NCI-H2081 treated with DMSO at 0.1 percent for 48 hours (cell line): Measurements from ENCODE around the gene AKT2.

ENCODE experiments used
- DNase-seq: peaks from one replicate; lab custom pipeline; 2025; lab: John Stamatoyannopoulos, UW

The AKT2 gene

DNA sequence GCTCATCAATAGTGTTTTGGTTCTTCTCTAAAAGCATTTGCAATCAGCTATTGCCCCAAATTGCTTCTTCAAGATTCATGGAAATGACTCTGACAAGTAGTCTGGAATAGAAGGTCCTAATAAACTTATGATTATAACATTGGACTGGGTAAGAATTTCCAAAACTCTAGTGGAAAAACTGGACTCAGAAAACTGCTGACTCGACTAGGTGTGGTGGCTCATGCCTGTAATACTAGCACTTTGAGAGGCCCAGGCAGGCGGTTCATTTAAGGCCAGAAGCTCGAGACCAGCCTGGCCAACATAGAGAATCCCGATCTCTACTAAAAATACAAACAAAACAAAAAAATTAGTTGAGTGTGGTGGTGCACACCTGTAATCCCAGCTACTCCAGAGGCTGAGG, 15.5 kb upstream of the AKT2 start:
- DNase-seq, result no peak

DNA sequence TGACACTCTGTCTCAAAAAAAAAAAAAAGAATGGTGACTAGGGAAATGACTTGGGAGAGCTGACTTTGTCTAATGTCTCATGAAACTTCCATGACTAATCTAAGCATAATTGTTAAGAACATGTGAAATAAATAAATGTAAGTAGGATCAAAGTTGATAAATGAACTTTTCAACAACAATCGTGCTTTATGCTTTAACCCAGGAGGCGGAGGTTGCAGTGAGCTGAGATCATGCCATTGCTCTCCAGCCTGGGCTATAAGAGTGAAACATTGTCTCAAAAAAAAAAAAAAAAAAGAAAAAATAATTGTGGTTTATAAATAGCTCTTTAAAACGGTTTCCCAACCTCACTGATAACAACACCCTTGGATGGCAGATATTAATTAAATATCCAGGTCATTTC, 12.9 kb upstream of the AKT2 start:
- no peak for DNase-seq

DNA sequence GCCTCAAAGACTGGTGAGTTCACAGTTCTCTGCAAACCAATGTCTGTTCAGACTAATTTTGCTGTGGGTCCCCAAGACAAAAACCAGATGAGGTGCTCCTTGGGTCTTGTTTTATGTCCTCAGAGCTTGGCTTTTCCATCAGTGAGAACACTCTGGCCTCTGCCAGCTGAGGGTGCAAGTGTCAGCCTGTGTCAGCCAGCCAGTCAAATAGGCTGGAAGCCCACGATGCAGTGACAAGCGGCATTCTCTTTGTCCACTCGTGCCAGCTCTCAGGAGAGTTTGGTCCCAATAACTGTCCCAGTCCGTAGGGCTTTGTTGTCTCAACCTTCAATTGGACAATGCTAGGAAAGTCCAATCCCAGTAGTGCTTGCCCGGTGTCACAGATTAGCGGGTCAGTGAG, 9.4 kb upstream of the AKT2 start:
- no peak for DNase-seq

DNA sequence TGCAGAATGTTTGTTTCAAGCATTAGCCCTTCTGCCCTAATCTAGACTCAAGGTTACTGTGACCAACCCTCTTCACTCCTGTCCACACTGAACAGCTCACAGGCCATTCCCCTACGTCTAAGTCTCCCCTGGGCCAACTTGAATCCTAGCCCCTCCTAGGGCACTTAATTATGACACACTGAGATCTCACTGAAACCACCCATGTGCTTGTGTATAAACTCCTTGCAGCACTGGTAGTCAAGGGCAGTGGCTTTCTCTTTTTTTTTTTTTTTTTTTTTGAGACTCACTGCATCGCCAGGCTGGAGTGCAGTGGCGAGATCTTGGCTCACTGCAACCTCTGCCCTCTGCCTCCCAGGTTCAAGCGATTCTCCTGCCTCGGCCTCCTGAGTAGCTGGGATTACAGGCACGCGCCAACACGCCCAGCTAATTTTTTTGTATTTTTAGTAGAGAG, 1.9 kb upstream of the AKT2 start:
- no peak for DNase-seq

DNA sequence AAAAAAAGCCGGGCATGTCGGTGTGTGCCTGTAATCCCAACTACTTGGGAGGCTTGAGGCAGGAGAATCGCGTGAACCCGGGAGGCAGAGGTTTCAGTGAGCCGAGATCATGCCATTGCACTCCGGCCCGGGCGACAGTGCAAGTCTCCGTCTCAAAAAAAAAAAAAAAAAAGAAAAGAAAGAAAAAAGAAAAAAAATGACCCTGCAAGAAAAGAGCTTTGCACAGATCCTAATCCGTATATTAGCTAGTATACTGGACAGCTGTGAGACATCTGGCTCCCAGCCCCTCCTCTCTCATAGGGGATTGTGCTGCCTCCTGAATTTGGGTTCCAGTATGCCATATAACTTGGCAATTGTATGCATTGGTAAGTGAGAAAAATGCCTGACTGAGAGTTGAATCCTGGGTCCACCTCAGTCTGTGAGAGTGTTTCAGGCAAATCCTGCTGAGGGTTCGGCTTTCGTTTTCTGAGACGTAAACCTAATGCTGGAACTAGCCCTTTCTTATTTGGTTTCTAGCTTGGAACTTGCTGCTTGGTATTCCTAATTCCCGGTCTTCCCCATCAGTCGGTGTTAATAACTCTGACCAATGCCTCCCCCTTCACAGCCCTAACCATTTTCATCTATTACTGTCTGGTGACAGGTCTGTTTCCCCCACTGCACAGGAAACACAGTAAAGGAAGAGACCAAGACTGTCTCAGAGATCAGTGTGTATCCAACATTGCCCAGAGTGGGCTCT, 1.3 kb upstream of the AKT2 start:
- no peak for DNase-seq

DNA sequence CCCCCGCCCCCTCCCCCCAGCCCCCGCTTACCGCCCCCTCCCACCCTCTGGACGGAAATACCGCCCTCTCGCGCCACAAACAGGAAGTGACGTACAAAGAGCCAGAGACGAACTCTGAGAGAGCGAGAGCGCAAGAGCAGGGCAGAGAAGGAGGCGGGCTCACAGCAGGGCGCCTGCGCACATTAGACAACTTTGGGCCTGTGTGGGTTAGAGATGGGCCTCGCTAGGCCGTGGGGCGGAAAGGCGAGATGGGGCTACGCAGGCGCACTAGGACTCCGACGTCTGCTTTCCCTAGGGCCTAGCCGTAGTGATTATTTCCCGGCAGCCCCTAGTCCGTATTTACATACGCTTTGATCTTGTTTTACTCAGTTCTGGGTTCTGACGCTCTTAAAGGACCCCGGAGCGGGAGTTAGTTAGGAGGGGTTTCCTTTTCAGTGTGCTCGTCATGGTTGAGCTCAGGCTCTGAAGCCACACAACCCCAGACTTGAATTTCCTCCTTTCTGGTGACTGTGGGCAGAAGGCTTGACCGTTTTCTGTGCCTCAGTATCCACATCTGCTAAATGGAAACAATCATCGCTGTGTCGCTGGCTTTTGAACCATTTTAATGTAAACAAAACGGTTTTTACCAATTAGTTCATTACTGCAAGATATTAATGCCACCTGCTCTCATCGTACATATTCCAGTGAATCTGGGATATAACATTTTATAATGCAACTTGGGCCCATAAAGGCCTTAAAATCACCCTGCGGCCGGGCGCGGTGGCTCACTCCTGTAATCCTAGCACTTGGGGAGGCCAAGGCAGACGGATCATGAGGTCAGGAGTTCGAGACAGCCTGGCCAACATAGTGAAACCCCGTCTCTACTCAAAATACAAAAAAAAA, 449 bp upstream of the AKT2 start:
- peak; percentile 96 for DNase-seq

DNA sequence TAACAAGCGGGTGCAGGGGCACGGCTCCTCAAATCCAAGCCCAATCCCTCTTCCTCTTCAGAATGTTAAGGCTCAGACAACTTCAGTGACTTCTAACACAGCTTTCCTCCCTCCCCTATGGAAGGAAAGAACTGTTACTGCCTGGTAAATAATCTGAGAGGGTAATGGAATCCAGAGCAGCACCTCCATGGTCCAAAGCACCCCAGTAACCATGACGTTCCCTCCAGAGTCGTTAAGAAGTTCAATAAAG, 969 bp downstream of the AKT2 start:
- DNase-seq, result no peak

DNA sequence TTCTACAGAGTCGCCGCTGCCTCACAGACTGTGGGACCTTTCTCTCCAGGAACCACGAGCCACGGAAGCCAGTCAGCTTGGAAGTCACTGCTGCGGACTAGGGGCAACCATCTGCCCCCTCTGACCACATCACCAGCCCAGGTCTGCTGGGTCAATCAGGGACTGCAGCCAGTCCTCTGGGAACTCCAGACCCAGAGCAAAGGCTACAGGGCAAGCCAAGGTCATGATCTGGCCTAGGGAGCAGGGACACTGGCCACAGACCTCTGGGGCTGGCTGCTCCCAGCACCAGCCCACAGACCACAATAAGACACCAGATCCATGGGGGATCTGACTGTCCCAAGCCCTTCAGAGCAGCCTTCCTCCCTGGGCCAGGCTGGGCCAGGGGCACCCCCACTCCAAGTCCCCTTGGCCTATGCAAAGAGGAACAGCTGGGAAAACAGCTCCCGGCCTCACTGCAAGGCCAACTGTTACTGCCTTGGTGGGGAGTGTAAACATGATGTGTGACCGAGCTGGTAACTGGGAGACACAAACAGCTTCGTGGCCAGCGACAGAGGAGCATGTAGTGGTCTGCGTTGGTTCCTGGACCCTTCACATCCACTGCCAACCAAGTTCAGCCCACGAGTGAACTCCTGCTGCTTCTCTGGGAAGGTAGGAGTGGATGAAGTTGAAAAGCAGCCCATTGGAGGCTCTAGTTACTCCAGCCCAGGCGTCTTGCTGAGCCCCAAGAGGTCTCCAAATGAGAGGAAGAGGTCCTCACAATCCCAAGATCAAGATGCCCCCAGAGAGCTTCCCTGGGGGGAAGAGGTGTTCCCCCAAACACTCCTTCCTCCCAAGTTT, 1.5 kb downstream of the AKT2 start:
- DNase-seq, result no peak

DNA sequence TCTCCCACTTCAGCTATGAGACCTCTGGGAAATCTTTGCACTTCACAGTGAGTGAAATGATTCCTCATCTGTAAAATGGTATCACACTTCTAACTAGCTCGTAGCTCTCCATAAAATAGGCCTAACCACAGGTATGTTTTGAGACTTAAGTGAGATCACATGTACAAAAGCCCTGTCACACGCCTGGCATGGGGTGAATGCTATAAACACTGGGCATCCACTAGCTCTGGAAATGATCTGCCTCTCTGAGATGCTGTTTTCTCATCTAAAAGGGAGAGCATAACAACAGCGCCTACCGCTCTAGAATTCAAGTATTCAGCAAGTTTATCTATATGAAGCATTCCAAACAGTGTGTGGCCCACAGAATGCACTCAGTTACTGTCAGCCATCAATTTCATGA, 2.2 kb downstream of the AKT2 start:
- no peak for DNase-seq

DNA sequence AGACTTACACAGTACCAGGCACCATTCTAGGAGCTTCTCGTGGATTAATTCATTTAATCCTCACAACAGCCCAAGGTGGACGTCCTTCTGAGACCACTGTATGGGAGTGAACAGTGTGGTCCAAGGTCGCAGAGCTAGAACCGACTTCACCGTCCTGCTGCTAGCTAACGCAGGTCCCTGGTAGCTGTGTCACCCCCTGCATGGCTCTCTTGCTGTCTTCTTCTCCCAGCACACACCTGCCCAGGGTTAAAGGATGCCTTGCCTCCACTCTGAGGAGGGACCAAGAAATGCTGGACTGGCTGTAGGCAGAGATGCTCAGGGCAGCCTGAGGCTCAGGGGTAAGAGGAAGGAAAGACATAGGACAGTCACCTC, 3.0 kb downstream of the AKT2 start:
- no peak for DNase-seq

DNA sequence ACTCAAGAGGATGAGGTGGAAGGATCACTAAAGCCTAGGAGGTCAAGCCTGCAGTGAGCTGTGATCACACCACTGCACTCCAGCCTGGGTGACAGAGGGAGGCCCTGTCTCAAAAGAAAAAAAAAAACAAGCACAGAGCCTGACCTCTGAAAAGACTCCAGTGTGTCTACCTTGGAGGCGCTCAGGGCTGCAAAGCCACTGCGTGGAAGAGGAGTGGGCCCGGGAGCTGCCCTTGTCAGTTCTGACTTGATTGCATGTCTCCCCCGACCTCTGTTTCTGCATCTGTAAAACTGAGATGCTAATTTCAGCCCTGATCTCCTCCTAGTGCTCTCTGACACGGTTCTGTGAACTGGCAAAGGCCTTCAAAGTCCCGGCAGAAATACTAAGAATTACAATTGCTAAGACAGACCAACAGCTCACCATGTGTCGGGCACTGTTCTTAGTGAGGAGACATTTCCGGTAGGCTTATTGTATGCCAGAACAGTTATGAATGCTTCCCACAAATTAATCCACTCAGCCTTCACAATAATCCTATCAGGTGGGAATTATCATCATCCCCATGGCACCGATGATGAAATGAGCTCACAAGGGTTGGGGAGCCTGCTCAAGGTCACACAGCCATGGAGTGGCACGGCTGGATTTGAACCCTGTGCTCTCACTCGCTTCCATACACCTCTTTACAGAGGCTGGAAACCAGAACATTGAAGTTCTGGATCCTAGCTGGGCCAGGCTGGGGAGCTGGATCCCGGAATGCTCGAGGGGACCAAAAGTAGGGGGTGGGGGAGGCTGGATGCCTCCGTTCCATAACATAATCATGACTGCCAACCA, 3.5 kb downstream of the AKT2 start:
- DNase-seq, result no peak

DNA sequence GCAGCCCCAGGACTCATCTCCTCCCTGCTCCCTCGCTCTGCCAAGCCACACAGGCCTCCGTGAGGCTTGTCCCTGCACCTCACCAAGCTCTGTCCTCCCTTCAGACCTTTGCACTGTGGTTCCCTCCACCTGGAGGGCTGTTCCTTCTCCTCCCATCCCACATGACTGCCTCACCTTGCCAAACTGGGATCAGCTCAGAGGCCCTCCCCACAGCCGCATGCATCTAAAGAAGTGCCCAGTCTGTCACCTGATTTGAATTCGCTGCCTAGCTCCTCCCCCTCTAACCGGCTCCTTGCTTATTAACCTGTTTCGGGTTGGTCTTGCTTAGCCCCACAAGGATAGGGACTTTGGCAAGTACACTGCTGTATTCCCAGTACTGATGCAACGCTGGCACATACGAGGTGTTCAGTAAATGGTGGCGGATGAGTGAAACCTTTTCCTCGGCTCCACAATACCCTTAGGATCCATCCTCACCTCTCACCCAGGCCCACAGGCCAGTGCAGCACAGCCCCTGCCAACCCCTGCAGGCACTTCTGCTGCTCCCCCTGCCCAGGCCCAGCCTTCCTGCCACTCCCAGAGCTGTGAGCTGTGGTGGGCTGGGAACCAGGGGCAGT, 4.4 kb downstream of the AKT2 start:
- no peak for DNase-seq

DNA sequence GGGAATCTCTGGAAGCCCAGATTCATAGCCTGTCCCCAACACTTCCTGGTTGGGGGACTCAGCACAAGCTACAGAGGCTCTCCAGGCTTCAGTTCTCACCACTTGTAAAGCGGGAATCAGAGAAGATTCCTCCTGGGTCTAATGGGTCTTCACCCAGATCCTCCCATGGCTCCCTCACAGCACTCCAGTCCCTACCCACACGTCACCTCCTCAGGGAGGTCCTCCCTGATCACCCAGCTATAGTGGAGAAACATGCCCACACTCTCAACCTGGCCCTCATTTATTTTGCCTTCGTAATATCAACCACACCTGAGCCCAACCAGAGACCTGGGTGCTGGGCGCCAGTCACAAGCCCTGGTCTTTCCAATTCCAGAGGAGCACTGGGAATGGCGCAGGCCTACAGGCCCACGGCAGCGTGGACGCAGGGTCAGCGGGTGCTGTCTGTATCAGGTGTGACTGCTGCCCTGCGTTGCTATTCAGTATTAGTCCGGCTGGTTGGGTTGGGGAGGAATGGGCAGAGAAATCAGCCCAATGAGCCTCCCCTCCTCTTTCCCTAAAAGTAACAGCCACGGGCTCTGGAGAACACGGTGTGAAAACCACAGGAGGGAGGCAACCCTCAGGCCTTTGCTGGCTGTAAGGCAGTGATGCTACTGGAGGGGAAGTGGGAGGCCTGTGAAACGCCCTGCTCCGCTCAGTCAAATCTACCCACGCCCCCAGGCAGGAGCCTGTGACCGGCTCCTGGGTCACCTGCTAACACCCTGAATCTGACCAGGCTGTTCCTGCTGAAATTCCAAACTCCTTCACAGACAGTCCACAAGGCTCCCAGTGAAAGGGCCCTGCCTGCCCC, 5.2 kb downstream of the AKT2 start:
- DNase-seq, result no peak

DNA sequence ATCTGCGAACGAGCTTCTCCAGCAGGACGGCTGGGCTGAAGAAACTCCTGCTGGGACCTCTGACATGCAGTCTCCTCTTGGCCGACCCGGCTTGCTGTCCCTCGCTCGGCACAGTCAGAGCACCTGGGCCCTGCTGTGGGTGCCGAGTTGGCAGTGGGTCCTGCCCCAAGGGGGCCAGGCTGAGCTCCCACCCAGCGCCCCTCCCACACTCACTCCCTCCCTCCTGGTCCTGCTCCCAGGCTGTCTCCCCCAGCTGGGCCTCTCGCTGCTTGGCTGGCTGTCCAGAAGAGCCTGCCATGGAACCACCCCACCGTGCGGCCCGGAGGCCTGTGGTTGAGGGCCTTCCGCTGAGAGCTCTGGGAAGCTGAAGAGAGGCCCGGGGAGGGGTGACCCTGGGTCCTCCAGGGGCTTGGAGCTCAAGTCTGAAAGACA, 6.0 kb downstream of the AKT2 start:
- no peak for DNase-seq

DNA sequence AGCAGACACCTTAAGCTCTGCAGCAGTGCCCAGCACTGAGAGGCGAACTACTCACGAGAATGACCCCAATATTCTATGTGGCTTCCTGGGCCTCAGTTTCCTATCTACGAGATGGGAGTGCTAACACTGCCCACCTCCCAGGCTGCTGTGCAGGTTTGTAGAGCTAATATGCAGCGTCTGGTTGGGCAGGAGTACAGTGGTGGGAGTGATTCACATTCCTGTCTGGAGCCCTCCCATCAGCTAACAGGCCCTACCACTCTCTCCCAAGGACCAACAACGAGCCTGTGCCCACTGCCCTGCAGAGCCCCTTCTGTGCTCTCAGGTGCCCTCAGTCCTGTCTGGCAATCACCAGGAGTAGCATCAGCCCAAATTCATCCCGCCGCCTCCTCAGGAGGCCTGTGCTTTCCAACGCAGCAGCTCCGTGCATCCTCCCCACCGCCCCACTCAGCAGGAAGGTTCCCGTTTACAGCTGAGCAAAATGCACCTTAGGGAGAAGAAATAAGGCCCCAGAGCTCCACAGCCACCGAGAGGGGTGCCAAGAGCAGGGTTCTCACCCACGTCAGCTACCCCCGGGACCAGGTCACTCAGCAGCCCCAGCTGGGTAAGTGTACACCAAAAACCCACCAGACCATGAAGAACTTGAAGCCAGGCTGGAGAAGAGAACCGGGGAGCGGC, 6.6 kb downstream of the AKT2 start:
- no peak for DNase-seq

DNA sequence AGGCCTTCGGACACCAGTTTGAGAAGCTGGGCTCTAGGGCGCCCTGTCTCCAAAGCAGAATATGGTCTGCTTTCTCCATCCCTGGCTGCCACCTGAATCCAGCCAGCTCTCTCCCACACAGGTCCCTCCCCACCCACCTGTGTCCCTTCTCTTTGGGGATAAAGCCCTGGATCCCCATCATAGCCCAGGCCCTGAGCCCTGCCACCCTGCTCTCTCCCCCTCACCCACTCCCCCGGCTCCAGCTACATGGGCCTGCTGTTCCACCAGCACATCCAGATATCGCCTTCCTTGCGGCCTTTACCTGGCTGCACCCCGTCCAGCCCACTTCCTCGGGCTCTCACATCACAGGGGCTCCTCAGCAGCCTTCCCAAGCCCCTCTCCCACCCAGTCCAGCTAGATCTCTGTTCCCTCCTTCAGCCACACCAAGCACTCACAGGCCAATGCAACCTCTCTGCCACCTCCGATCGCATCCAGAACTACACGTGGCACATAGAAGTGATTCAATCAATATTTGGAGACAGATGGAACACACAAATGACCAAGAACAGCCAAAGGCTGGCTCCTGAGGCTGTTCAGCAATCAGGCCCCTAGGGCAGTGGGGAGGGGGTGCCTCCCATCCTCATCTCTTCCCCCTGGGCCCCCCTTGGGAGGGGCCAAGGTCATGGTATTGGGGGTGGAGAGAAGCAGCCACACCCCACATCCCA, 7.6 kb downstream of the AKT2 start:
- no peak for DNase-seq

DNA sequence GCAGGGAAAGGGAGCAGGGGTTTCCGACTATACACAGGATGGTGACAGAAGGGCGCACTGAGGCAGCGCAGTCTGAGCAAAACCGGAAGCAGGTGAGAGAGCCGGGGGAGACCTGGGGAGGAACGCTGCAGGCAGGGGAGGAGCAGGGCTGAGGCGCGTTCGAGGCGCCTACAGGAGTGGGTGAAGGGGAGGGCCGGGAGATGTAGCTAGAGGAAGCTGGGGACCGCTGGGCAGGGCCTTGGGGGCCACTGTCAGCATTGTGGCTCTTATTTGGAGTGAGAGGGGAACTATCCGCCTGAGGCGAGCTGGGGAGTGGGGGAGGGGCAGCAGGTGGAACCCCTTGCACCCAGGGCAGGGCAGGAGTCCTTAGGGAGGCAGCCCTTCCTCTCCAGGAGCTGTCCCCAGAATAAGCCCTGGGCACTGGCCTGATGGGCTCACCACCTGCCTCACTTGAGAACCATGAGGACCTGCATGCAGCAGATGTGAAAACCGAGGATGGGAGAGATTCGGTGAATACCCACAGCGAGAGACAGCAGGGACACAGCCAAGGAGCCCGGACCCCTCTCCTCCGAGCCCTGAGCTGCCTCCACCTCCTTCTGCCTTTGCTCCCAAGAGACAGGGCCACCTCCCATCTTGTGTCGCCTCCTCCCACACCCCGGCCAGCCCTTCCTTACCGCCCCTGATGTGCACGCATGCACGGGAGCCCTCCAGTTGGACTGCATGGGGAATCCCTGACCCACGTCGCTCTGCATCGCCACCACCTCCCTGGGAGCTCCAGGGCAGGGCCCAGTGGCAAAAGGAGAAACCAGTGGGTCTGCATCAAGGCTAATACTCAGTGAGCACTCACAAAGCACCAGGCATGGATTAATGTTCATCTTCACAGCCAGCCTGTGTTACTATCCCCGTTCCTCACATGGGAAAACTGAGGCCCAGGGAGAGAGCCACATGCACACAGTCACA, 10.3 kb downstream of the AKT2 start:
- no peak for DNase-seq
